Measurements from ENCODE around the gene TMEM69.

TMEM69 gene

DNA sequence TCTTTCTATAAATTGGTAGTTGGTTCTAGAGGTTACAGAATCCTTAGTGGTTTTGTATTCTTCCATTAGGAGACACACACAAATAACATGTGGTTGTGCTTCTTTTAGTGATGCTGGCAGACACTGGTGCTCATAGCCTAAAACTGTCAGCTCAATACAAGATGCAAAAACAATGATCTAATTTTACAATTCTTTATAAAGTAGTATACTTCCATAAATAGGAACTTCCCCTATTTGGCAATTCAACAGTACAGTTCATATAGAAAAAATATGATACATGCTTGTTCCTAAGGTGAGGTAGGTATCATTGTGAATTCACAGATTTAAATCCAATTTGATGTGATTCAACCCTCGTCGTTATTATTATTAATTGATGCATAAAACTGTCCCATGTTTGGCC lies 43.3 kb upstream of the TMEM69 start:
- no peak for DNase-seq (ENCODE audit: low read depth in 1 of 2, low spot score in 1 of 2)
- TF ChIP-seq GABPA (IDR thresholded peaks at IDR 0.05; ENCODE audit: low read depth), result no peak
- no peak for TF ChIP-seq SPI1 (IDR thresholded peaks at IDR 0.05; ENCODE audit: borderline replicate concordance, low read depth)
- no peak for TF ChIP-seq CTCF (IDR thresholded peaks at IDR 0.05; ENCODE audit: insufficient read depth, low read length)
- TF ChIP-seq REST (IDR thresholded peaks at IDR 0.05; ENCODE audit: insufficient replicate concordance, low read depth), result no peak
- no peak for TF ChIP-seq POLR2AphosphoS5 (IDR thresholded peaks at IDR 0.05; ENCODE audit: low read depth)
- Histone ChIP-seq H3K4me3 (replicated peaks; ENCODE audit: insufficient read depth, low read length) (no peak overlapping the region), H3K27ac (replicated peaks) (no peak overlapping the region), H3K27me3 (ENCODE audit: insufficient read depth, poor library complexity, severe bottlenecking) (no peaks in the 10 kb centered on the region)

DNA sequence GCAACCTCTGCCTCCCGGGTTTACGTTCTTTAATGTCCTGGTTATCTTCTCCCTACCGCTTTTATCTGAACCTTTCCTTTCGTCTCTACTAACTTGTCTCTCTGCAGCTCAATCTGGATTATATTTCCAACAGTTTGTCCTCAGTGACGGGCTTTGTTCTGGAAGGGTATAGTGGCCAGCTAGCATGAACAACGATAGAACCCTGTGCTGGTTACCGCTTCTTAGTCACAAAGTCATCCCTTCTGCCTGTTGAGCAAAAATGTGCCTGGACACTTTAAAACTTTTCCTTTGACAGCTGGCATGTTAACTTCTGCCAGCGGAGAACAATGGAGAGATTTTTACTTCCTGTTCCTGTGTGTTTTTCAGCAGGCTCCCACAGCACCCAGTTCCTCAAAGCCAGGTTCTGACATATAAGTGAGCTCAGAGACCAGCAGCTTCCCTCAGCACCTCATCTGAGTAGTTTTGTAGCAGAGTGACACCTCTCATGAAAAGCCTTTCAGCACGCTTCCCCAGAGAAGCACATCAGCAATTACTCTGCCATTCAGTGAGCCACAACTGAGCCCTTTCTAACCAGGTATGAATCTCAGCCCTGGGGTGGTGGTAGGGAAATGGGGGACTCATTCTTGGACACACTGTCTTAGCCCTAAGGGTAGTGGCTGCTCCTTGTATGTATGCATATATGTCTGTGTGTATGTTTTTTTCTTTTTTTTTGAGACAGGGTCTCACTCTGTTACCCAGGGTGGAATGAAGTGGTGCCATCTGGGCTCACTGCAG lies 40.5 kb upstream of the TMEM69 start:
- no peak overlapping the region for H3K27ac ChIP-seq (replicated peaks)
- H3K27me3 ChIP-seq (ENCODE audit: insufficient read depth, poor library complexity, severe bottlenecking), result no peaks in the 10 kb centered on the region
- TF ChIP-seq GABPA (IDR thresholded peaks at IDR 0.05; ENCODE audit: low read depth) (peak; percentile 46; the same call in 1 of the 2 replicates), POLR2AphosphoS5 (IDR thresholded peaks at IDR 0.05; ENCODE audit: low read depth) (no peak), SPI1 (IDR thresholded peaks at IDR 0.05; ENCODE audit: borderline replicate concordance, low read depth) (peak; percentile 90)
- no peak overlapping the region for H3K4me3 ChIP-seq (replicated peaks; ENCODE audit: insufficient read depth, low read length)
- DNase-seq (ENCODE audit: low read depth in 1 of 2, low spot score in 1 of 2), result peak; percentile 29 to 80

GRCh38 chr1:45654540-45655280 lies 33.3 kb upstream of the TMEM69 start:
- TF ChIP-seq CTCF (IDR thresholded peaks at IDR 0.05; ENCODE audit: insufficient read depth, low read length), result no peak
- TF ChIP-seq SPI1 (IDR thresholded peaks at IDR 0.05; ENCODE audit: borderline replicate concordance, low read depth), result no peak
- no peak for TF ChIP-seq REST (IDR thresholded peaks at IDR 0.05; ENCODE audit: insufficient replicate concordance, low read depth)
- TF ChIP-seq POLR2AphosphoS5 (IDR thresholded peaks at IDR 0.05; ENCODE audit: low read depth), result no peak
- no peak for TF ChIP-seq GABPA (IDR thresholded peaks at IDR 0.05; ENCODE audit: low read depth)
- H3K27me3 ChIP-seq (ENCODE audit: insufficient read depth, poor library complexity, severe bottlenecking), result no peaks in the 10 kb centered on the region
- no peak overlapping the region for H3K27ac ChIP-seq (replicated peaks)
- no peak for DNase-seq (ENCODE audit: low read depth in 1 of 2, low spot score in 1 of 2)
- no peak overlapping the region for H3K4me3 ChIP-seq (replicated peaks; ENCODE audit: insufficient read depth, low read length)

DNA sequence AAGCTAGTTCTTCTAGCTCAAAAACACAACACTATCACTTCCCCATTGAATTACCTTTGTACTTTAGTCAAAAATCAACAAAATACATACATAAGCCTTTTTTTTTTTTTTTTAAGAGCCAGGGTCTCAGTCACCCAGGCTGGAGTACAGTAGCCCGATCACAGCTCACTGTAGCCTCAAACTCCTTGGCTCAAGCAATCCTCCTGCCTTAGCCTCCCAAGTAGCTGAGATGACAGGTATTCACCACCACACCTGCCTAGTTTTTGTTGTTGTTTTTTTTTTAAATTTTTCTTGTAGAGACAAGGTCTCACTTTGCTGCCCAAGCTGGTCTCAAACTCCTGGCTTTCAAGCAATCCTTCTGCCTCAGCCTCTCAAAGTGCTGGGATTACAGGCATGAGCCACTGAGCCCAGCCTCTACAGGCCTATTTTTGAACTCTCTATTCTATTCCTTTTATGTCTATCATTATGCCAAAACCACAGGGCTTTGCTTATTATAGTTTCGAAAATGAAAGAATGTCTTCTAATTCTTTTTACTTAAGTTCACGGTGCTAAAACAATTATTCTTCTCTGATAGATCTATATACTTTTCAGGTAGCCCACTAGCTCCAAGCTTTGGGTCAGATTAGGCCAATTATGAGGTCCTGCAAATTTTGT lies 31.3 kb upstream of the TMEM69 start:
- Histone ChIP-seq H3K4me3 (replicated peaks; ENCODE audit: insufficient read depth, low read length) (no peak overlapping the region), H3K27ac (replicated peaks) (no peak overlapping the region), H3K27me3 (ENCODE audit: insufficient read depth, poor library complexity, severe bottlenecking) (no peaks in the 10 kb centered on the region)
- DNase-seq (ENCODE audit: low read depth in 1 of 2, low spot score in 1 of 2), result no peak
- no peak for TF ChIP-seq GABPA (IDR thresholded peaks at IDR 0.05; ENCODE audit: low read depth)
- TF ChIP-seq POLR2AphosphoS5 (IDR thresholded peaks at IDR 0.05; ENCODE audit: low read depth), result no peak
- no peak for TF ChIP-seq SPI1 (IDR thresholded peaks at IDR 0.05; ENCODE audit: borderline replicate concordance, low read depth)
- no peak for TF ChIP-seq CTCF (IDR thresholded peaks at IDR 0.05; ENCODE audit: insufficient read depth, low read length)
- no peak for TF ChIP-seq REST (IDR thresholded peaks at IDR 0.05; ENCODE audit: insufficient replicate concordance, low read depth)
